Measurements from ENCODE around the gene TRAF2. TPM values are rescaled to one million over a fixed set of nuclear protein-coding genes. Genes with fewer than 3 reads are reported as not detected.

The TRAF2 gene
- total RNA-seq, 1 experiment from 2014 or later = 11.5 TPM

DNA sequence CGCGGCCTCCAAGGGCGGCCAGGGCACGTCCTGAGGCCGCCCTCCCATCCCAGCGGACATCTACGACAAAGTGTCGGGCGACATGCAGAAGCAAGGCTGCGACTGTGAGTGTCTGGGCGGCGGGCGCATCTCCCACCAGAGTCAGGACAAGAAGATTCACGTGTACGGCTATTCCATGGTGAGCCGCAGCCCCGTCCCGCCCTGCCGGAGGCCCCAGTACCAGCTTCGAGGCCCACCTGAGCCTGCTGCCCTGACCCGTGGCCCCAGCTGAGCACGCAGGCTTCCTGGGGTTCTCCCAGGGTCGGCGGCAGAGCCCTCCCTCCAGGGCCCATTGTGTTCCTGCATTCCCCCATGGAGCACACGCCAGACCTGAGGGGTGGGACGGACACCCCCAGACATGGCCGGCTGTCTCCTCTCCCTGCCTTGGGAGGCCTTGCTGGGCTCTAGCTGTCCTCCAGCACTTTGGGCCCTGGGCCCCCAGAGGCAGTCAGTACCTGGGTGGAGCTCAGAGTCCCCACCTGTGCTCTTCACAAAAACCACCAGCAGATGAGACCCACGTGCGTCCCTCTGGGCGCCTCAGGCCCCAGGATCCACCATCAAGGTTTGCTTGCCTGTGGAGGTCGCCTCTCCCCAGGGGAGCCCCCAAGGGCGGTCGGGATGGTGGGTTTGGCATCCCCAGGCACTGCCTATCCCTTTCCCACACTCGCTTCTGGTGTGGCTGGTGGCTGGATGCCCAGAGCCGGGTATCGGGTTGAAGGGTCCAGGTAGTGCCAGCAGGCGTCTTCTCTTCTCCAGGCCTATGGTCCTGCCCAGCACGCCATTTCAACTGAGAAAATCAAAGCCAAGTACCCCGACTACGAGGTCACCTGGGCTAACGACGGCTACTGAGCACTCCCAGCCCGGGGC, 36.1 kb upstream of the TRAF2 start:
- CTCF ChIA-PET = no interaction called here
- Histone ChIP-seq H3K9me3 (ENCODE audit: low read length) (no peaks in the 10 kb centered on the region), H3F3A (ENCODE audit: low read length, unreplicated experiment) (no peaks in the 10 kb centered on the region), H3K27me3 (ENCODE audit: low read length) (no peaks in the 10 kb centered on the region), H3K79me2 (ENCODE audit: low read length) (no peaks in the 10 kb centered on the region), H3K4me1 (ENCODE audit: insufficient read depth, low read length) (peaks cover 8% of the 10 kb centered on the region), H3K4me2 (ENCODE audit: low read length) (peak overlapping the region; percentile 96), H3K9ac (ENCODE audit: low read length) (peak overlapping the region; percentile 43; the same call in 1 of the 2 replicates), H2AFZ (ENCODE audit: low read length) (no peak overlapping the region), H3K9me2 (replicated peaks; ENCODE audit: low read length) (no peaks in the 10 kb centered on the region), H4K20me1 (ENCODE audit: low read length) (no peaks in the 10 kb centered on the region), H3K27ac (ENCODE audit: low read length) (no peak overlapping the region), H3K36me3 (ENCODE audit: low read depth, low read length) (no peaks in the 10 kb centered on the region), H3K4me3 (ENCODE audit: low read length) (peak overlapping the region; percentile 87)
- DNase-seq (no peak), ATAC-seq (no peak)
- POLR2A ChIA-PET (ENCODE audit: unreplicated experiment) = no interaction called here
- TSS peak; percentile 72 for BruUV-seq (replicated peaks)
- intact Hi-C loops (cut with micrococcal nuclease) = loop anchor here (10.0 kb wide), 1 partner anchor 145 kb away; the partner anchor contains the start of genes CLIC3 and PAXX
- TF ChIP-seq EZH2 (IDR thresholded peaks at IDR 0.05; ENCODE audit: low read length, unreplicated experiment) (no peak), EZH2phosphoT487 (IDR thresholded peaks at IDR 0.05; ENCODE audit: borderline replicate concordance, low read length) (no peak), CTCF (conservative IDR thresholded peaks at IDR 0.05; ENCODE audit: low read depth, low read length) (no peak)

GRCh38 chr9:136850866-136851775, 35.2 kb upstream of the TRAF2 start:
- Histone ChIP-seq H3K79me2 (ENCODE audit: low read length) (no peaks in the 10 kb centered on the region), H3K27me3 (ENCODE audit: low read length) (no peaks in the 10 kb centered on the region), H3K9me2 (replicated peaks; ENCODE audit: low read length) (no peaks in the 10 kb centered on the region), H3K36me3 (ENCODE audit: low read depth, low read length) (no peaks in the 10 kb centered on the region), H3K4me1 (ENCODE audit: insufficient read depth, low read length) (peaks cover 8% of the 10 kb centered on the region), H3K9me3 (ENCODE audit: low read length) (no peaks in the 10 kb centered on the region), H3K9ac (ENCODE audit: low read length) (no peak overlapping the region), H3K4me3 (ENCODE audit: low read length) (no peak overlapping the region), H2AFZ (ENCODE audit: low read length) (no peak overlapping the region), H3F3A (ENCODE audit: low read length, unreplicated experiment) (no peaks in the 10 kb centered on the region), H3K27ac (ENCODE audit: low read length) (no peak overlapping the region), H4K20me1 (ENCODE audit: low read length) (no peaks in the 10 kb centered on the region), H3K4me2 (ENCODE audit: low read length) (no peak overlapping the region)
- ATAC-seq (no peak), DNase-seq (no peak)
- CTCF ChIA-PET = no interaction called here
- no TSS peak for BruUV-seq (replicated peaks)
- no peak for TF ChIP-seq CTCF (conservative IDR thresholded peaks at IDR 0.05; ENCODE audit: low read depth, low read length)
- no peak for TF ChIP-seq EZH2phosphoT487 (IDR thresholded peaks at IDR 0.05; ENCODE audit: borderline replicate concordance, low read length)
- TF ChIP-seq EZH2 (IDR thresholded peaks at IDR 0.05; ENCODE audit: low read length, unreplicated experiment) = no peak
- POLR2A ChIA-PET (ENCODE audit: unreplicated experiment) = no interaction called here
- intact Hi-C loops (cut with micrococcal nuclease) = no loop called here

Measured in PC-3 (cell line).